Stimulated activated CD8-positive, alpha-beta memory T cell treated with anti-CD3 and anti-CD28 coated beads, Interleukin-7, amount 100 ng/mL, for 48 hours (primary cell): ENCODE results near the gene JAKMIP2.

Source experiments
- DNase-seq, 2 donors: peaks; one replicate each; pipeline ENCODE4 v3.0.0-alpha.2; 2020; ENCODE audit warnings: low read depth in 1 of 2; ENCODE audit errors: extremely low read depth in 1 of 2

The JAKMIP2 gene

GRCh38 chr5:147789820-147790219, 7.3 kb upstream of the JAKMIP2 start:
- DNase-seq, result no peak

- no peak for DNase-seq
Observed at GRCh38 chr5:147788023-147788422, 5.5 kb upstream of the JAKMIP2 start.

DNA sequence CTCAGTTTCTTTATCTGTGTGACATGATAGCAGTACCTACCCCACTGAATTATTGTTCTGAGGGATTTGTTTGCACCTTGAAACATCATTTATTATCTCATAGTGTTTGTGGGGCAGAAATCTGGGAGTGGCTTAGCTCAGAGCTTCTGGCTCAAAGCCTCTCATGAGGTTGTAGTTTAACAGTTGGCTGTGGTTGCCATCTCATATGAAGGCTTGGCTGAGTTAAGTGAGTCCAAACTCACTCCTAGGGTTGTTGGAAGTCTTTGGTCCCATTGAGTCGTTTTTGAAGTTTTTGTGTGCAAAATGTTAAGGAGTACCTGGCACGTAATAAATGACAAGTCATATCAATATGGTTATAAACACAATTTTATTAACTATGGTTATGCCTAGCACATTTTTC, 3.6 kb upstream of the JAKMIP2 start:
- DNase-seq, result no peak

DNA sequence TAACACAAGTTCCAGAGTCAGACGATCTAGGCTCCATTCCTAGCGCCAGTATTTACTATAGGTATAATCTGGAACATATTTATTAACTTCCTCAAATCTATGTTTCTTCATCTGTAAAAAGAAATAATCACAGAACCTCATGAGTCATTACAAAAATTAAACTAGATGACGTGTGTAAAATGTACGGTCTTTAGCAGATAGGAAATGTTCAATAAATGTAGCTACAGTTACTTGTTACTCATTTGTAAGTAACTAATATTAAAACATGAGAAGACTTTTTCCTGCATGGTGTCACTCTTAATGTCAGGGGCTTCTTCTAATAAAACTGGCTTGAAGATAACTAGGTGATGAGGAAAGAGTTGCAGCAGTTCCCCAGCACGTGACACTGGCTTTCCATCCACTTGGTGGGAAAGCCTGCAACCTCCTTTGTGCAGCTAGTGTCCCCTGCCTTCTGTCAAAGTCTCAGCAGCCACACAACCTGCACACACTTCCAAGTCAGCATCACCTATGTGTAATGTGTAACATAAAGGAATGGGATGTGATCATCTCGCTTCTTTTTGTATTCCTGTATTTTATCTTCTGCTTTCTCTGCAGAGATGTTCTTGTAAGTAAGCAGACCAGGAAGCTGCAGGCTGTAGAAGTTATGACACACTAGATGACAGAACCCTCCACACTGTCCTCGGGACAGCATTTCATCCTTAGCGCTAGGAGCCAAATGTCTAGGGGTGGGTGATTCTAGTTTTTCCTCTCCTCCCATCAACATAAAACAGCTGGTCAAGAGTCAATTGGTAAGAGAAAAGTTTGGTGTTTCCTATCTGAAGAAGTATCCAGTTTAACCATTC, 1.8 kb upstream of the JAKMIP2 start:
- DNase-seq, result no peak

DNA sequence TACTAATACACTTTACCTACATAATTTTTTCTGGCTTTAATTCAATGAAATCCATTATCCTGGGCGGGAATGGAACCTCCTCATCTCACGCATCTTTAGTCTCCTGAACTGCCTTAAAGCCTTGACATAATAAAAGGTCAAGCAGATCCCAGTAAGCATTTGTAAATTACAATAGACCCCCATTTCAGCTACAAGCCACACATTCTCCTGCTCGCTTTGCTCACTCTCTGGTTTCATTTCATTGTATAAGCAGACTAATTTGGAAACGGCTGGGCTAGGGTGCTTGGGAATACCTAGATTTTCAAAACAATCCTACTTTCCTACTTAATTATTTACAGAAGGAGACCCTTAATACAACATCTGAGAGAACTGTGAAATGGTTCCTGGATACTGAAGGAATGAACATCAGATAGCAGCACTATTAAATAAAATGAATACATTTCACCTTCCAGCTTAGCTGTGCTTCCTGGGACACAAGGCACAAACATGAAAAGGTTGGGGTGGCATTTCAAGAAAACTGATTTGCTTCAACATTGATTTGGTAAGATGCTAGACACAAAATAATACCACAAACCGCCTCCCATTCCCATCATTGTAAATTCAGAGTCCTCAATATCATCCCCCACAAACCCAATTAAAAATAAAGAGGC, 1.5 kb downstream of the JAKMIP2 start:
- no peak for DNase-seq

GRCh38 chr5:147779694-147780093, 2.8 kb downstream of the JAKMIP2 start:
- no peak for DNase-seq

DNA sequence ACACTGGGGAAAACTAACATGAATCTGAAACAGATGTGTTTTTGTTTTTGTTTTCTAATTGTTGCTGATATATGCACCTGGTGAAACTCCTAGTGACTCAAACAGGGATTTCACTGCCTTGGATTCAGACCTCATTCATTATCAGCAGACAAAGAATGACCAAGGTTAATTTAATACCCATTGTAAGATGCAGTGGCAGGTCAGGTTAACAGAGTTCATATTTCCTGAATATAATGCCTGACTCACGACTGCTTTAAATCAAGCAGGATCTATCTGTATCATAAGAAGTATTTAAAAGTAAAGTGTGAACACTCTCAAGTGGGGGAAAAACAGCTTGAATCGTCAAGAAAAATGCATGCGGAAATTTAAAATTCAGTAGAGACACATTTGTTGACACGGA, 5.5 kb downstream of the JAKMIP2 start:
- DNase-seq, result no peak

DNA sequence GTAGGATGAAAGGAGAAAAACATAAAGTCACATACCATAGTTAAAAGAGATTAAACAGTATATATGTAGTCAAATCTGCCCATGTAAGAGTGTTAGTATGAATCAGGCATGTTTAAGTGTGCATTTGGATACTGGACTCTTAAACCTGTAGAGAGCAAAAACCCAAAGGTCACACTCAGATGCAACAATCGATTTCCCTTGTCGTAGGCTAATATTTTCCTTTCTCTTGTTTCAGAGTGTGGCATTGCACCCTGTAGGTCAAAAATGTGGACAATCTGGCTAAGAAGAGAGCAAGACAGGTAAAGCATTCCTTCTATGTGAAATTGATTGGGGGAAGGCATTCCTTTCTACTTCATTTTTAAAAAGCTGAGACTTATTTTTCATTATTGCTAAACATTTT, 8.9 kb downstream of the JAKMIP2 start:
- DNase-seq, result no peak

DNA sequence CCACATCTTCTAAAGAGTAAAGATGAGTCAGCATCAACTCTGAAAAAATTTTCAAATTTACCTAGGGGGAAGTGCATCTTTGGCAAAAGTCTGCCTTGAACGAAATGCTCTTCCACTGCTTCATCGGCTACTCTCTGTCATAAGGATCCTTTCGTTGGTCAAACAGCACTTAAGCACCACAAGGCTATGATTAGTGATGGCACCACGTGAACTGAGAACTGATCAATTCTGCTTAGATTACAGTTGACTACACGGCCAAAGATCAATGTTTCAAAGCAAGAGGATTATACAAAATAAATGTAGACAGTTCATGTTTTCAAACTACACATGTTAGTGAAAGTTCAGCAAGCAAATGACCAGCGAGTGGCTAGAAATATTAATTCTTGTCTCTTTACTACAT, 9.4 kb downstream of the JAKMIP2 start:
- no peak for DNase-seq

- no peak for DNase-seq
Observed at GRCh38 chr5:147767048-147767447, 15.5 kb downstream of the JAKMIP2 start.

- no peak for DNase-seq
Observed at GRCh38 chr5:147763791-147764525, 18.6 kb downstream of the JAKMIP2 start.

- no peak for DNase-seq
Observed at GRCh38 chr5:147760086-147760875, 22.2 kb downstream of the JAKMIP2 start.

GRCh38 chr5:147759441-147759840, 23.1 kb downstream of the JAKMIP2 start:
- DNase-seq, result no peak

DNA sequence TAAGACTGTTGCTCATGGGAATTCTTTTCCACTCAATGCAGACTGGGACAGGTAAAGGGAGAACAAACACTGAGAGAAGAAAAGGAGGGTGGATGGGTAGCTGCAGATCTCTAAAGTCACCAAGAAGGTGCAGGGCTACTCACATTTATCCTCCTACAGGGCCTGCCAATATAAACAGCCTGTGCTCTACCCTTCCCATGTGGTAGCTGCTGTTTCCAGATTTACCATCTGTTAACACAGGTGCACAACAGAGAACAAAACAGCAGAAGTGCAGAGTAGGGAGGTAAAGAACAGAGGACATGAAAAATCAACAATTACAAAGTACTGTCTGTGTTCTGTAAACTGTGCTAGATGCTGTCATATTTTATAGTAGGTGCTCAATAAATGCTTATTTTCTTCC, 26.0 kb downstream of the JAKMIP2 start:
- DNase-seq, result no peak

GRCh38 chr5:147754372-147755122, 28.0 kb downstream of the JAKMIP2 start:
- DNase-seq, result no peak

GRCh38 chr5:147753765-147754164, 28.8 kb downstream of the JAKMIP2 start:
- no peak for DNase-seq

- no peak for DNase-seq
Observed at GRCh38 chr5:147752666-147753290, 29.8 kb downstream of the JAKMIP2 start.

DNA sequence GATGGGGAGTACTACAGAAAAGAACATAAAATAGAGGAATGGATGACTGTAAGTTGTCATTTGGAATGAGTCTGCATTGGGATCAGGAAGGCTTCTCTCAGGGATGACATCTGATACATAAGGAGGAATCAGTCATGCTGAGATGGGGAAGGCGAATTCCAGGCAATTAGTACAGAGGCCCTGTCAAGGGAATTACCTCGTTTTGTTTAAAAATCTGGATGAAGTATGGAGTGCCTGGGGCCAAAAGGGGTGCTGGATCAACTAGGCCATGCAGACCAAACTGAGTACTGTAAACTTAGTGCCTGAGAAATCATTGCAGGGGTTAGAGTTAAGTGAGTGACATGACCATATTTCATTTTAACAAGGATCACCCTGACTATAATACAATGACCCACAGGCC, 30.5 kb downstream of the JAKMIP2 start:
- DNase-seq, result no peak

- DNase-seq, result no peak
Observed at GRCh38 chr5:147751156-147751830, 31.2 kb downstream of the JAKMIP2 start.
